Body of pancreas (tissue), 4 donors: ENCODE data around the gene STRIP2.

Experiments
- POLR2A ChIP-seq, 3 donors: fragments of 450-650 bp; IDR thresholded peaks; one replicate each; pipeline ENCODE4 v1.6.1; 2016; ENCODE audit warnings: antibody characterized with exemption in 3 of 3, mild to moderate bottlenecking in 2 of 3
- TF ChIP-seq, protein P1 (sequence below), 7 experiments: fragments of 450-650 bp in 4 of 7; fragments of 200-600 bp in 3 of 7; sonication (generic) in 3 of 7; IDR thresholded peaks; one replicate each; pipeline ENCODE4 v1.5.1; 2016 to 2019; ENCODE audit warnings: antibody characterized with exemption in 7 of 7

DNA sequence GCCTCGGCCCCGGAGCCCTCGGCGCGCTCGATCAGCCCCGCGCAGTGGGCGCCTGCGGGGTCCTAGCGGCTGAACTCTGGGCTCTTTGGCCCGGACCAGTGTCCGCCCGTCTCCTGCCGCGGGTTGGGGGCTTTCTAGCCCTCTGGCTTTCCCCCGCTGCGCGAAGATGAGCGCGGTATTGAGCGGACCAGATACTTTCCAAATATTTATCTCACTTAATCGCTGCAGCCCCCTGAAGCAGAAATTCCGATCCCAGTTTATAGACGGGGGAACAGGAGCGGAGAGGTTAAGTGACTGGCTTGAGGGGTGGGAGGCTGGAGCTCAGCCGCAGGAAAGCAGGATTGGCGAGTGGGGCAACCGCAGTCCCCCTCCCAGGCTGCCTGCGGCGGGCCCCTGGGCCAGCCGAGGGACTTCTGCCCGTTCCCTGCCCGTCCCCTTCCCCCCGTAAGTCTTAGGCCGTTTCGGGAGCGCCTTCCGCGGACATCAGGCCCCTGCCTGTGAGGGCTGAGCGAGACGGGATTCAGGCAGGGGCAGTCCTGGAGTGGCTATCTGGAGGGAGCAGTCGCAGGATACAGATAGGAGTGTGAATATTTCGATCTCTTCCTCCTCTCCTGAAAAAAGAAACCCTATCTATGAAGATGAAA, 565 bp downstream of the STRIP2 start:
- TF ChIP-seq POLR2A (IDR thresholded peaks at IDR 0.05) = peak in 1 of 3 donors; percentile 5
- TF ChIP-seq, protein P1, sequence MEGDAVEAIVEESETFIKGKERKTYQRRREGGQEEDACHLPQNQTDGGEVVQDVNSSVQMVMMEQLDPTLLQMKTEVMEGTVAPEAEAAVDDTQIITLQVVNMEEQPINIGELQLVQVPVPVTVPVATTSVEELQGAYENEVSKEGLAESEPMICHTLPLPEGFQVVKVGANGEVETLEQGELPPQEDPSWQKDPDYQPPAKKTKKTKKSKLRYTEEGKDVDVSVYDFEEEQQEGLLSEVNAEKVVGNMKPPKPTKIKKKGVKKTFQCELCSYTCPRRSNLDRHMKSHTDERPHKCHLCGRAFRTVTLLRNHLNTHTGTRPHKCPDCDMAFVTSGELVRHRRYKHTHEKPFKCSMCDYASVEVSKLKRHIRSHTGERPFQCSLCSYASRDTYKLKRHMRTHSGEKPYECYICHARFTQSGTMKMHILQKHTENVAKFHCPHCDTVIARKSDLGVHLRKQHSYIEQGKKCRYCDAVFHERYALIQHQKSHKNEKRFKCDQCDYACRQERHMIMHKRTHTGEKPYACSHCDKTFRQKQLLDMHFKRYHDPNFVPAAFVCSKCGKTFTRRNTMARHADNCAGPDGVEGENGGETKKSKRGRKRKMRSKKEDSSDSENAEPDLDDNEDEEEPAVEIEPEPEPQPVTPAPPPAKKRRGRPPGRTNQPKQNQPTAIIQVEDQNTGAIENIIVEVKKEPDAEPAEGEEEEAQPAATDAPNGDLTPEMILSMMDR (IDR thresholded peaks at IDR 0.05) = no peak
